ENCODE results near the gene PSMG3.

DNA sequence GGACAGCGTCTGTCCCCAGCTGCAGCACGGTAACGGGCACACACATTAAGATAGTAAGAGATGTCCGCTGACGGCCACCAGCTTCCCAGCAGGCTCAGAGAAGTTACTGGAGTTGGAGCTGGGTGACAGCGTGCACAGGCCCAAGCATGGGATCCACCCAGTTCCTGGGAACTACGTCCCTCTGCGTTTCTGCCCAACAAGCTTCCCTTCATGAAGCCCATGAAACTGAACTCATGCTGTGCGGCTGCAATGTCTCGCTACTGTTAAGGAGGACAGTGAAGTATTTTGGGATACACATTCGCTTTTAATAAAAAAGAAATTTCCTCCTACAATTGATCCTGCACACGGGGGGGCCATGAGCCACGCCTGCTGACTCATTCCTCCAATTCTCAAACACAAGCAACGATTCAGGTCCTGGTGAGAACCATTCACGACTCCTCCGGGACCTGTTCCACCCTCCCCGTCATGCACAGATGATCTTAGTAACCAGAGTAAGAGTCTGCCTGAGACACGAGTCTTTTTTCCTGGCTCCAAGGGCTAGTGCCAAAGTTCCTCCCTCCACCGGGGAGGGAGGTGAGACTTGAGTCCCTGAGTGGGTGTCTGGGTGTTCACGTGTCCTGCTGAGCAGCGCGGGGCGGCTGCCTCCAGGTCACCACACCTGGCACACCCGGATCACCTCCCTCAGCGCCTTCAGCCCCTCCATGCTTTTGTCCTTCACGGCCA lies 2.6 kb downstream of the PSMG3 start:
- TF ChIP-seq, protein P1, sequence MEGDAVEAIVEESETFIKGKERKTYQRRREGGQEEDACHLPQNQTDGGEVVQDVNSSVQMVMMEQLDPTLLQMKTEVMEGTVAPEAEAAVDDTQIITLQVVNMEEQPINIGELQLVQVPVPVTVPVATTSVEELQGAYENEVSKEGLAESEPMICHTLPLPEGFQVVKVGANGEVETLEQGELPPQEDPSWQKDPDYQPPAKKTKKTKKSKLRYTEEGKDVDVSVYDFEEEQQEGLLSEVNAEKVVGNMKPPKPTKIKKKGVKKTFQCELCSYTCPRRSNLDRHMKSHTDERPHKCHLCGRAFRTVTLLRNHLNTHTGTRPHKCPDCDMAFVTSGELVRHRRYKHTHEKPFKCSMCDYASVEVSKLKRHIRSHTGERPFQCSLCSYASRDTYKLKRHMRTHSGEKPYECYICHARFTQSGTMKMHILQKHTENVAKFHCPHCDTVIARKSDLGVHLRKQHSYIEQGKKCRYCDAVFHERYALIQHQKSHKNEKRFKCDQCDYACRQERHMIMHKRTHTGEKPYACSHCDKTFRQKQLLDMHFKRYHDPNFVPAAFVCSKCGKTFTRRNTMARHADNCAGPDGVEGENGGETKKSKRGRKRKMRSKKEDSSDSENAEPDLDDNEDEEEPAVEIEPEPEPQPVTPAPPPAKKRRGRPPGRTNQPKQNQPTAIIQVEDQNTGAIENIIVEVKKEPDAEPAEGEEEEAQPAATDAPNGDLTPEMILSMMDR (conservative IDR thresholded peaks at IDR 0.05 in 1 of 2, IDR thresholded peaks at IDR 0.05 in 1 of 2; ENCODE audit: extremely low read depth in 1 of 2, insufficient read depth in 1 of 2, low read depth in 1 of 2, low read length in 2 of 2): no peak
- TF ChIP-seq EZH2 (IDR thresholded peaks at IDR 0.05; ENCODE audit: borderline replicate concordance, low read length): no peak

Data from mammary epithelial cell (primary cell).